HG03135 (cell line): ENCODE data around the gene FLAD1.

Experiments used
- ATAC-seq: cut with Tn5 transposase; IDR thresholded peaks from one replicate; pipeline ENCODE4 v1.9.1; 2021; ENCODE audit warnings: mild to moderate bottlenecking, moderate library complexity; ENCODE audit not compliant: unreplicated experiment

The FLAD1 gene

GRCh38 chr1:155002464-155003226 lies 19.5 kb downstream of the FLAD1 start, which contains the start of gene ZBTB7B:
TSS of gene ZBTB7B (plus strand) at chr1:155002802. CDS start at chr1:155014661, 11,859 bp downstream.
- no peak for ATAC-seq

GRCh38 chr1:155003227-155003765 lies 20.2 kb downstream of the FLAD1 start:
- no peak for ATAC-seq

DNA sequence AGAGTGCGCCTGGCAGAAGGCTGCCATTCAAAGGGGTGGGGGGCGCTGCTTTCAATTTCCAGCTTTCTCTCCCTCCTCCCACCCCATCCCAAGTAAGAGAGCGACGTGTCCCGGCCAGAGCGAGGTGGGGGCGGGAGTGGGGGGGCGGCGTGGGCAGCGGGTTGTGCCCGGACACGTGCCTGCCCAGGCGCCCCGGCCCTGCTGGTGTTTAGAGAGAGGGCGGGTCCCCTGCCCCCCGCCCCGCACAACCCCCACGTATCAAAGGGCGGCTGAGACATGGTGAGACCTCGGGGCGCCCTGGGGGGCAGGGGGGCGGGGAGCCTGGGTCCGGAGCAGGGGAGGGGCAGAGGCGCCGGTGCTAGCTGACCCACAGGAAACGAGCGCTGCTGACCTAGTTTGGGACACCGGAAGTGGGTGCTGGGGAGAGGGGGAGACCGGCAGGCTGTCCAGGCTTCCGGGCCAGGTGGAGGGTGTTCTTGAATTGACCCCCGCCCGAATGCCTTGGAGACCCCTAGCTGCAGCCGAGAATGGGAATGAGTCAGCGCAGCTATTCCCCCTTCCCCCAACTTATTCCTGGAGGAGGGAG lies 20.7 kb downstream of the FLAD1 start:
- no peak for ATAC-seq

DNA sequence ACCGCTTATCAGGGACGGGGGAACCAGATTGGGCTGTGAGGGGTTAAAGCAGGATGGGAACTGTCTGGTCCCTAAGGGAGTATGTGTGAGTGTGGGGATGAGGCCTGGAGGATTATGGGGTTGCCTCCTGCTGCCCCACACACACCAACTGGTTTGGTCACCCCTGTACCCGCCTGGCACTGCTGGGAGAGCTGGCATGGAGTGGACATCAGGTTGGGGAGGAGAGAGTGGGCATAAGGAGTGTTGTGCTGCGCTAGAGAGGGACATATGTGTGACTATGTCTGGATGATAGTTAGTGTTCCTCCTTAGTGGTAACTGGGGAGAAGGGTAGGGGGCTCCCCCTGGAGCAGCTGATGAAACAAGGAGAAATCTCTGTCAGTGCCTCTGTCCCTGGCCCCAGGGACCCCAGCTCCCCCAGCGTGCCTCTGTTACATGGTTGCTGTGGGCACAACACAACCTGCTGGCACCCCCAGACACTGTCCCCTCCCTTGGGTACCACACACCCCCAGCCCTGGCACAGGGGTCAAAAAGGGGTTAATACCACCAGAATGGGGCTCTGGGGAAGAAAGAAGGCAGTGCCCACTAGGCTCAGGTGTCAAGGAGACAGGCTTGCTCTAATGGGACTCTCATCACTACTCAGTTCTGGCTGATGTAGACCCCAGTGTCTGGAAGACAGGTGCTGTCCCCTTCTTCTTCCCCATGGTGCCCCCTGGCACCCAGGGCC lies 21.4 kb downstream of the FLAD1 start:
- ATAC-seq, result no peak

GRCh38 chr1:155005076-155006011 lies 22.2 kb downstream of the FLAD1 start:
- no peak for ATAC-seq

GRCh38 chr1:155006601-155007101 lies 23.5 kb downstream of the FLAD1 start:
- no peak for ATAC-seq

- no peak for ATAC-seq
Observed at GRCh38 chr1:155007251-155007828, 24.2 kb downstream of the FLAD1 start.

DNA sequence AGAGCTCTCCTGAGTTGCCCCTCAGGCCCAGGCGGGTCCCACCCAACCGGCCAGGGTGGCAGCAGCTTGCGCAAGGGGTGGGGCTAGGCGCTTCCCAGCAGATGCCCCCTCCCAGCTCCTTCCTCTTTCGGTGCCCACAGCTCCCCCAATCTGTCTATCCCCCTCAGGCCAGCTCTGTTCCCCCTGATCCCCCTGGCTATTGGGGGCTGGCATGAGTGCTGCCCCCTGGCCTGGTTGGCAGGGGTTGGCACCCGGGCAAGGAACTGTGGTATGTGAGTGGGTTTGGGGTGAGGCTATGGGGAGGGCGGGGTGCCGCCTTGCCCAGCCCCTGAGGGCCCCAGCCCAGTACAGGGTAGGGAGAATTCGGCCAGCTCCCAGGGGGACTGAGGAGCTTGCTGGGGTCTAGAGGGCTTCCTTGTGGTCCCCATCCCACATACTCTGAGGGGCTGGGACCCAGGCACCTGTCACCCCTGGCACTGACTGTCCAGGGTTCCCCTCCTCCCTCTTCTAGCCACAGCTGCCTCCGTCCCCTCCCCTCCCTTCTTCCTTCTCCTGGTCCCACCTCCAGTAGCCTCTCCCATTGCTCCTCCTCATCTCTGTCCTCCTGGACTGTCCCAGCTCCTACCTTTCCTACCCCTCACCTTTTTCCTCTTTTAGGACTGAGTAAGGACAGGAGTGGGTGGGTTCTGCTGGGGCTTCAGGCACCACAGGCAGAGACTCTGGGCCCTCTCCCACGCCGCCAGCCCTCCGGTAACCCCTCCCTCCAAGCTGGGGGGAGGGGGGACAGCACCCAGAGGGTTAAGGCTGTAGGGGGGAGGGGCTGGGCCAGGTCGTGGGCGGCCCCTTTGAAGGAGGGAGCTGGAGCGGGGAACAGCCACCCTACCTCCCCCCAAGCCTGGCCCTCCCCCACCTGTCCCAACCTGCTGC lies 25.1 kb downstream of the FLAD1 start:
- no peak for ATAC-seq

DNA sequence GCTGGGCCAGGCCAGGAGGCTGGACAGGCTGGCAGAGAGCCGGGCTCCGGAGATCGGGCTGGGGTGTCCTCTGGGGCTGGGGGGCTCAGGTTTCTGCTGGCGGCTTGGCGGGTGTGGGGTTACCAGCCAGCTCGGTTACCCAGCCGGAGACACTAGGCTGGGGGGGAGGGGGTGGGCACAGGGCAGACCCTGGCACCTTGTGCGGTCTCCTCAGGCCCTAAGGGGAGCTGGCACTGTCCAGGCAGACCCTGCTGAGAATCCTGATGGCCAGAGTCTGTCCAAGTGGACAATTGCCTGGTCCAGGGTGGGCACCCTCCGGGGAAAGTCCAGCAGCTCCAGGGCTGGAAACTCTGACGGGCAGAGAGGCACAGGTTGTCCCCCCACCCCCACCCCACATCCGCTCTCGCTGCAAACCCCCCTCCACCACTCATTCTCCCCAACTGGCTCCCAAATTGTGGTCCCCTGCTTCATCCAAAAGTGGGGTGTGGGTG lies 26.1 kb downstream of the FLAD1 start:
- no peak for ATAC-seq

GRCh38 chr1:155009742-155010141 lies 26.6 kb downstream of the FLAD1 start:
- no peak for ATAC-seq

GRCh38 chr1:155010211-155010918 lies 27.2 kb downstream of the FLAD1 start:
- no peak for ATAC-seq

- ATAC-seq, result no peak
Observed at GRCh38 chr1:155011004-155011416, 27.9 kb downstream of the FLAD1 start.

GRCh38 chr1:155011437-155012025 lies 28.4 kb downstream of the FLAD1 start:
- ATAC-seq, result no peak

DNA sequence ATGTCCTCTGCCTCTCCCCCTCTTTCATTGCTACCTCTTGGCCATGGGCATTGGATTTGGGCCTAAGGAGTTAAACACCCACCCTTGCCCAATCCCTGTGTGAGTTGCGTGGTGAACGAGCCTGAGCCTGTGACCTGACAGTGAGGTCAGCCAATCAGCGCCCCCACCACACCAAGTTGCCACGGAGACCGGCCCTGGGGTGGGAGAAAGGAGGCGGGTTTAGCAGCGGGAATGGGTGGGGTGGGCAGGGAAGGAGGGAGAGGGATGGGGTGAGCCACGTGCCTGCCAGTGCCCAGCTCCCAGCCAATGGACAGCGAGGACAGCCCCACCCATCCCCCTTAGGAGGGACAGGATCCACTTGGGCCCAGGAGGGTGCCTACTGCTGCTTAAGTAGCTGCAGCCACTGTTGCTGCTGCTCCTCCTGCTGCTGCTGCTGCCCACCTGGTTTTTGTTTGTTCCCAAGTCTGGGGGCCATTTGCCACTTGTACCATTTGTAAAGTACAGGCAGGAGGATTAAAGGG lies 28.9 kb downstream of the FLAD1 start:
- ATAC-seq, result no peak

DNA sequence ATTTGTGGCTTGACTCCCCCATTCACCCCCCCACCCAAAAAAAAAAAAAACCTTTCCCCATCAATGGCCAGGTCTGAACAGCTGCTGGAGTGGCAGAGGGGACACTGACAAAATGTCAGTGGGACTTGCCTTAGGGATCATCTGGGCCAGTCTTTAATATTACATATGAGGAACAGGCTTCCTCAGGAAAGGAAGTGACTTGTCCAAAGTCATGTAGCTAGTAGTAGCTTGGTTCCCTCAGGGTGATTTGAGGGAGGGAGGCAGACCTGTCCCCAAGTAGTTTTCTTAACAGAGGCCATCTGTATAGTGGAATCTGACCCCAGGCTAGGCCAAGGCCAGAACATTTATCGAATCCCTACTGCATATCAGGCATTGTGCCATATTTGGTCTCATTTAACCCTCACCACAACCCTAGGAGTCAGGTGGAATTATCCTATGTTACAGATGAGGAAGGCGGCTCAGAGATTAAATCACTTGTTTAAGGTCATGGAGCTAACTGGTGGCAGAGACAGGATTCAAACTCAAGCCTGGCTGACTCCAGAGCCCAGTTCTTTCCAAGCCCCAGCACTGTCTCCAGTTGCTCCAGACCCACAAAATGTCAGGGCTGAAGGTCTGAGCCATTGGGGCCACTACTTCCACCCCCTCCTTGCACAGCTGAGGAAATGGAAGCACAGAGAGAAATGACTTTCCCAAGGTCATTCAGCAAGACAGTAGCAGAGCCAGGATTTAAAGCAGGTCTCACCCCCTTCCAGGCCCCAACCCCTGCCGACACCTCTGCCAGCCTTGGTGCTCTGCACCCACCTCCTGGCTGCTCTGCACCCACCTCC lies 29.8 kb downstream of the FLAD1 start:
- no peak for ATAC-seq

DNA sequence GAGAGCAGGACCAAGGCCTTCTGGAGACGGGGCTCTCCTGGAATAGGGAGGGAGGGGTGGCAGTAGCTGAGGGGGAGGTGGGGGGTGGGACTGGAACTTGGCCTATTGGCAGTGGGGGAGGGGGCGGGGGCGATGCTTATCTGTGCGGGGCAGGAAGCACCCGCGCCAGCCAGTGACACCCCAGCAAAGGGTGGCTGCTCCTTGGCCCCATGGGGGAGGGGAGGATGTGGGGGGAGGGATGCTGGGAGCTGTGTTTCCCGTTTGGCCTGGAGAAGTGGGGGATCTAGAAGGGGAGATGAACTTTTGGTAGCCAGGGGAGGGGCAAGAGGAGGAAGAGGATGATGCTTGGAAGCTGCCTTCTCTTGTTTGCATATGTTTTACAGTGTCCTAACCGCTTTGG lies 30.5 kb downstream of the FLAD1 start:
- no peak for ATAC-seq
